Glutamatergic neuron (in vitro differentiated cells): Measurements from ENCODE around the gene ACBD3. TPM values are rescaled to one million over a fixed set of nuclear protein-coding genes. Genes with fewer than 3 reads are reported as not detected.
A peak's percentile ranks its signal among the peaks of the same experiment; 100 is the strongest.

Source experiments
- DNase-seq: peaks from one replicate; pipeline ENCODE4 v3.0.0; 2022
- H3K27ac Mint-ChIP-seq: one replicate; pipeline ENCODE4 v1.8.0; 2020; ENCODE audit warnings: mild to moderate bottlenecking, mixed read lengths, inconsistent platforms; ENCODE audit not compliant: unreplicated experiment
- H3K27me3 Mint-ChIP-seq: one replicate; pipeline ENCODE4 v1.8.0; 2020; ENCODE audit warnings: mild to moderate bottlenecking, moderate library complexity, mixed read lengths, inconsistent platforms; ENCODE audit not compliant: unreplicated experiment
- H3K36me3 Mint-ChIP-seq: one replicate; pipeline ENCODE4 v1.8.0; 2020; ENCODE audit warnings: mild to moderate bottlenecking, mixed read lengths, inconsistent platforms; ENCODE audit not compliant: unreplicated experiment
- H3K4me1 Mint-ChIP-seq: one replicate; pipeline ENCODE4 v1.8.0; 2020; ENCODE audit warnings: mild to moderate bottlenecking, low read depth, mixed read lengths, inconsistent platforms; ENCODE audit not compliant: unreplicated experiment
- H3K4me3 Mint-ChIP-seq: one replicate; pipeline ENCODE4 v1.8.0; 2020; ENCODE audit warnings: mild to moderate bottlenecking, mixed read lengths, inconsistent platforms; ENCODE audit not compliant: unreplicated experiment
- H3K9me3 Mint-ChIP-seq: one replicate; pipeline ENCODE4 v1.8.0; 2020; ENCODE audit warnings: mild to moderate bottlenecking, moderate library complexity, mixed read lengths, inconsistent platforms; ENCODE audit not compliant: unreplicated experiment
- total RNA-seq: library from RNA; stranded (reverse); fragmentation: NEBNext Ultra II Directional; extraction: Animal tissue kit (Norgen Biotek cat#: 25700); gene quantifications from one replicate; pipeline ENCODE4 v1.2.1, GENCODE V29; 2021; ENCODE audit not compliant: unreplicated experiment
- TF ChIP-seq, protein P1 (sequence below): fragments of 200-600 bp; sonication (generic); IDR thresholded peaks from one replicate; pipeline ENCODE4 v1.5.0; 2021; ENCODE audit not compliant: partially characterized antibody, unreplicated experiment

The ACBD3 gene
- total RNA-seq, 1 donor from 2014 or later = 33.7 TPM

DNA sequence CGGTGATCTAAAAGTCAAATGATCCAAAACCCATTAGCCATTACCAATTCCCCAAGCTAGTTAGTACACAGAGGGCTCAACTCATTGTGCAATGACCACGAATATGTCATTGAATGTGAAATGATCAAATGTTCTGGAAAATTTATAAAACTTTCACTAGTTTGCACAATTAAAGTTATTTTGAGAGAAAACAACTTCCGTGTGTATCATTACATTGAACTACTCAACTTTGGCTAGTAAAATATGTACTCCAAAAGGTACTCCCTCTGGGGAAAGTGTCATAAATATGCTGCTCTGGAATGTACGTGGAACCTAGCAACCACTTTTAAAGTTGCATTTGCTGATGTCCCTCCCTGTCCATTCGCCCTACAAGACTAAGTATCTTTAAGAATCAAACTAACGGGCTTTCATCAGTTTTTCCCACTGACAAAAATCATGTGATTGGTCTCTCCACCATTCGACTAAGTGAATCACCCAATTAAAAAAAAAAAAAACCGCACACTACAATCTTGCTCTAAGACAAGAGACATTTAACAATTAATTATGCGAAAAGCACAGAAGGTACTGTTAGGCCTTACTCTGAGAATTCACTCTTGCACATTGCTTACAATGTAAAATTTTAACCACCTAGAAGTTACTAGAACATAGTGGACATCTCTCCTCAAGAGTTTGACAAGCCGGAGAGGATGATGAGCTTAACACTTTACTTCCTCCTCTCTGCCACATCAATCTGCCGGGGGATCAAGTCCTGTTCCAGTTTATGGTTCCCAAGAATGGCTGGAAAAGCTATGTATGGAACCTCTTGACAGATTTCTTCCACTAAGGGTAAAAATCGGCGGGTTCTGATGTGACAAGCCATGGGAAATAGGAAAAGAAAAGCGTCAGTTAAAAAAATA, 1.2 kb downstream of the ACBD3 start:
- TF ChIP-seq, protein P1, sequence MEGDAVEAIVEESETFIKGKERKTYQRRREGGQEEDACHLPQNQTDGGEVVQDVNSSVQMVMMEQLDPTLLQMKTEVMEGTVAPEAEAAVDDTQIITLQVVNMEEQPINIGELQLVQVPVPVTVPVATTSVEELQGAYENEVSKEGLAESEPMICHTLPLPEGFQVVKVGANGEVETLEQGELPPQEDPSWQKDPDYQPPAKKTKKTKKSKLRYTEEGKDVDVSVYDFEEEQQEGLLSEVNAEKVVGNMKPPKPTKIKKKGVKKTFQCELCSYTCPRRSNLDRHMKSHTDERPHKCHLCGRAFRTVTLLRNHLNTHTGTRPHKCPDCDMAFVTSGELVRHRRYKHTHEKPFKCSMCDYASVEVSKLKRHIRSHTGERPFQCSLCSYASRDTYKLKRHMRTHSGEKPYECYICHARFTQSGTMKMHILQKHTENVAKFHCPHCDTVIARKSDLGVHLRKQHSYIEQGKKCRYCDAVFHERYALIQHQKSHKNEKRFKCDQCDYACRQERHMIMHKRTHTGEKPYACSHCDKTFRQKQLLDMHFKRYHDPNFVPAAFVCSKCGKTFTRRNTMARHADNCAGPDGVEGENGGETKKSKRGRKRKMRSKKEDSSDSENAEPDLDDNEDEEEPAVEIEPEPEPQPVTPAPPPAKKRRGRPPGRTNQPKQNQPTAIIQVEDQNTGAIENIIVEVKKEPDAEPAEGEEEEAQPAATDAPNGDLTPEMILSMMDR = no peak
- Mint-ChIP-seq H3K4me1 (peaks cover 24% of the 10 kb centered on the region), H3K27ac (peak overlapping the region; percentile 95), H3K9me3 (peaks cover 2% of the 10 kb centered on the region), H3K4me3 (peak overlapping the region; percentile 98), H3K27me3 (no peaks in the 10 kb centered on the region), H3K36me3 (no peaks in the 10 kb centered on the region)
- DNase-seq = no peak

DNA sequence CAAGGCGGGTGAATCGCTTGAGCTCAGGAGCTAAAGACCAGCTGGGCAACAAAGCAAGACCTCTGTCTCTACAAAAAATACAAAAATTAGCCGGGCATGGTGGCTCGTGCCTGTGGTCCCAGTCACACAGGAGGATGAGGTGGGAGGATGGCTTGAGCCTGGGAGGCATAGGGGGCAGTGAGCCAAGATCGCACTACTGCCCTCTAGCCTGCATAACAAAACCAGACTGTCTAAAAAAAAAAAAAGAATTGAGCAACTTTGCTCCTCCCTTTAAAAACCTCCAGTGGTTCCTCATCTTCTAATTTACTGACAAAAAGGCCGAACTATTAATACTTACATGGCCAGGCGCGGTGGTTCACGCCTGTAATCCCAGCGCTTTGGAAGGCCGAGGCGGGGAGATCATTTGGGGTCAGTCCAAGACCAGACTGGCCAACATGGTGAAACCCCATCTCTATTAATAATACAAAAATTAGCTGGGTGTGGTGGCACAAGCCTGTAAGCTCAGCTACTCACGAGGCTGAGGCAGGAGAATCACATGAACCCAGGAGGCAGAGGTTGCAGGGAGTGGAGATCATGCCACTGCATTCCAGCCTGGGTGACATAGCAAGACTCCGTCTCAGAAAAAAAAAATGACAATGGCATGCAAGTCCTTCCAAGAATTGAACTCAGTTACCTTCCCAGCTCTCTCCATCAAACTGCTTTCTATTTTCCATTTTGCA, 4.4 kb downstream of the ACBD3 start:
- H3K4me1 Mint-ChIP-seq = peaks cover 31% of the 10 kb centered on the region
- H3K9me3 Mint-ChIP-seq = peaks cover 2% of the 10 kb centered on the region
- peak; percentile 19 for DNase-seq
- TF ChIP-seq, protein P1 = no peak
- peak overlapping the region; percentile 52 for H3K4me3 Mint-ChIP-seq
- no peaks in the 10 kb centered on the region for H3K27me3 Mint-ChIP-seq
- peak overlapping the region; percentile 83 for H3K27ac Mint-ChIP-seq
- H3K36me3 Mint-ChIP-seq = no peaks in the 10 kb centered on the region

DNA sequence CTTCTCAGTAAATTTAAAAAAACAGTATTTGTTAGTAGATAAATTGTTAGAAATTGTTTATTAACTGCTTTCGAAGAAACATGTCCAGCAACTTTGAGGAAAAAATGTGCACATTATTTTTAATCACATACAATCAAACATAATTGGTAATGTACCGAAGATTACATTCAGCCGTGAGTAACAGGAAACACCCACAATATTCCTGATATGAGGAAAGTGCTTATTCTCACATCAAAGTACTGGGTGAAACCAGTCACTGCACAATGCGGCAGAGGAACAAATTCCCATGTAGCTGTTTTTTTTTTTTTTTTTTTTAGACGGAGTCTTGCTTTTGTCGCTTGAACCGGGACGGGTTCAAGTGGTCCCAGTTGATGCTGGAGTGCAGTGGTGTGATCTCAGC, 9.7 kb downstream of the ACBD3 start:
- H3K36me3 Mint-ChIP-seq = no peaks in the 10 kb centered on the region

DNA sequence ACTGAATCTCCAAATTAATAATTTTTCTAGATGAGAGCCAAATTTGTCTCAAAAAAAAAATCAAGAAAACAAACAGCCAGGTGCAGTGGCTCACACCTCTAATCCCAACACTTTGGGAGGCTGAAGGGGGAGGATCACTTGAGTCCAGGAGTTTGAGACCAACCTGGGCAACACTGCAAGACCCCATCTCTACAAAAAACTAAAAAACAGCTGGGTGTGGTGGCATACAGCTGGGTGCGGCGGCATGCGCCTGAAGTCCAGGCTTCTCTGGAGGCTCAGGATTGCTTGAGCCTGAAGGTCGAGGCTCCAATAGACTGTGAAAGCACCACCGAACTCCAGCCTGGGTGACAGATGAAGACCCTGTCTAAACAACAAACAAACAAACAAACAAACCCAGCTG, 14.0 kb downstream of the ACBD3 start:
- H3K27ac Mint-ChIP-seq = no peak overlapping the region
- TF ChIP-seq, protein P1 = no peak
- H3K4me1 Mint-ChIP-seq = peaks cover 6% of the 10 kb centered on the region
- H3K36me3 Mint-ChIP-seq = no peaks in the 10 kb centered on the region
- no peaks in the 10 kb centered on the region for H3K9me3 Mint-ChIP-seq
- no peak for DNase-seq
- H3K27me3 Mint-ChIP-seq = no peaks in the 10 kb centered on the region
- H3K4me3 Mint-ChIP-seq = no peak overlapping the region

More for the DNA sequence above, 9.7 kb downstream of the ACBD3 start:
- Mint-ChIP-seq H3K27me3 (no peaks in the 10 kb centered on the region), H3K4me3 (no peak overlapping the region), H3K9me3 (no peaks in the 10 kb centered on the region), H3K27ac (no peak overlapping the region), H3K4me1 (peaks cover 14% of the 10 kb centered on the region)
- DNase-seq = no peak
- TF ChIP-seq, protein P1 = no peak
